Loucy (cell line): ENCODE results near the gene LPGAT1.

Source experiments
- H2AFZ ChIP-seq: fragments of 200-600 bp; sonication (generic); 2 replicates; pipeline ENCODE4 v1.6.0; 2016; ENCODE audit warnings: antibody characterized with exemption, mild to moderate bottlenecking, low read length, moderate library complexity
- H3F3A ChIP-seq: fragments of 200-600 bp; 2 replicates; pipeline ENCODE4 v1.6.0; 2016; ENCODE audit warnings: antibody characterized with exemption, low read depth, mild to moderate bottlenecking
- H3K27me3 ChIP-seq: fragments of 200-600 bp; sonication (generic); 2 replicates; pipeline ENCODE4 v1.6.1; 2014; ENCODE audit warnings: low read length, mild to moderate bottlenecking; ENCODE audit not compliant: insufficient read depth, poor library complexity, severe bottlenecking
- H3K36me3 ChIP-seq: fragments of 200-600 bp; sonication (generic); 2 replicates; pipeline ENCODE4 v1.6.1; 2016; ENCODE audit warnings: low read length; ENCODE audit not compliant: insufficient read depth
- H3K4me1 ChIP-seq: fragments of 200-600 bp; sonication (generic); 2 replicates; pipeline ENCODE4 v1.5.1; 2014; ENCODE audit warnings: low read length, mild to moderate bottlenecking; ENCODE audit not compliant: insufficient read depth, poor library complexity, severe bottlenecking
- H3K4me2 ChIP-seq: fragments of 200-600 bp; sonication (generic); 2 replicates; pipeline ENCODE4 v1.6.0; 2014; ENCODE audit warnings: antibody characterized with exemption, low read length, low read depth, mild to moderate bottlenecking; ENCODE audit not compliant: poor library complexity, severe bottlenecking
- H3K4me3 ChIP-seq: fragments of 200-600 bp; sonication (generic); 2 replicates; pipeline ENCODE4 v1.5.1; 2014; ENCODE audit warnings: low read length, mild to moderate bottlenecking, mixed read lengths; ENCODE audit not compliant: poor library complexity, severe bottlenecking
- H3K79me2 ChIP-seq: fragments of 200-600 bp; sonication (generic); 2 replicates; pipeline ENCODE4 v1.6.1; 2014; ENCODE audit warnings: low read length; ENCODE audit not compliant: insufficient read depth
- H3K9ac ChIP-seq: fragments of 200-600 bp; sonication (generic); 2 replicates; pipeline ENCODE4 v1.6.0; 2014; ENCODE audit warnings: mild to moderate bottlenecking, low read depth, low read length, moderate library complexity; ENCODE audit not compliant: poor library complexity, severe bottlenecking
- H3K9me2 ChIP-seq: fragments of 200-600 bp; sonication (generic); replicated peaks from 2 replicates; pipeline ENCODE4 v1.6.1; 2016; ENCODE audit warnings: low read depth, low read length, mixed read lengths
- H3K9me3 ChIP-seq: fragments of 200-600 bp; sonication (generic); 2 replicates; pipeline ENCODE4 v1.6.1; 2014; ENCODE audit warnings: mild to moderate bottlenecking, antibody characterized with exemption, low read length, low read depth; ENCODE audit not compliant: insufficient read depth
- H4K20me1 ChIP-seq: fragments of 200-600 bp; sonication (generic); 2 replicates; pipeline ENCODE4 v1.6.0; 2014; ENCODE audit warnings: antibody characterized with exemption, low read length, mild to moderate bottlenecking; ENCODE audit not compliant: insufficient read depth, poor library complexity, severe bottlenecking
- CTCF ChIP-seq: fragments of 200-600 bp; sonication (generic); conservative IDR thresholded peaks from 2 replicates; pipeline ENCODE4 v1.5.1; 2014; ENCODE audit warnings: mild to moderate bottlenecking, antibody characterized with exemption, low read length
- EZH2phosphoT487 ChIP-seq: fragments of 200-600 bp; IDR thresholded peaks from 2 replicates; pipeline ENCODE4 v1.6.1; 2018; ENCODE audit warnings: antibody characterized with exemption, mild to moderate bottlenecking, moderate library complexity, borderline replicate concordance

The LPGAT1 gene

GRCh38 chr1:211741788-211742187 lies 88.8 kb downstream of the LPGAT1 start:
- H3K9me3 ChIP-seq, result no peaks in the 10 kb centered on the region
- H3K9ac ChIP-seq, result no peak overlapping the region
- no peaks in the 10 kb centered on the region for H4K20me1 ChIP-seq
- H3K79me2 ChIP-seq, result no peaks in the 10 kb centered on the region
- H3F3A ChIP-seq, result peaks cover 9% of the 10 kb centered on the region
- H3K4me3 ChIP-seq, result no peak overlapping the region
- H3K36me3 ChIP-seq, result no peaks in the 10 kb centered on the region; the same call in 1 of the 2 replicates
- no peak overlapping the region for H2AFZ ChIP-seq
- no peaks in the 10 kb centered on the region for H3K27me3 ChIP-seq
- peaks cover 33% of the 10 kb centered on the region for H3K4me1 ChIP-seq
- TF ChIP-seq EZH2phosphoT487, result no peak
- no peak for TF ChIP-seq CTCF
- no peak overlapping the region for H3K4me2 ChIP-seq
- no peaks in the 10 kb centered on the region for H3K9me2 ChIP-seq

- Histone ChIP-seq H3K9me2 (no peaks in the 10 kb centered on the region), H3K4me2 (no peak overlapping the region), H3K27me3 (no peaks in the 10 kb centered on the region), H3F3A (peaks cover 9% of the 10 kb centered on the region), H3K79me2 (no peaks in the 10 kb centered on the region), H3K9ac (no peak overlapping the region), H2AFZ (no peak overlapping the region), H3K4me3 (no peak overlapping the region), H4K20me1 (no peaks in the 10 kb centered on the region), H3K4me1 (peaks cover 33% of the 10 kb centered on the region), H3K36me3 (no peaks in the 10 kb centered on the region), H3K9me3 (no peaks in the 10 kb centered on the region)
- TF ChIP-seq EZH2phosphoT487 (no peak), CTCF (no peak)
These were observed 89.4 kb downstream of the LPGAT1 start for GRCh38 chr1:211741116-211741515.

- Histone ChIP-seq H4K20me1 (no peaks in the 10 kb centered on the region), H2AFZ (peak overlapping the region; percentile 34; the same call in 1 of the 2 replicates), H3K4me3 (peak overlapping the region; percentile 55), H3K9me2 (no peaks in the 10 kb centered on the region), H3F3A (peaks cover 9% of the 10 kb centered on the region), H3K9me3 (no peaks in the 10 kb centered on the region), H3K27me3 (no peaks in the 10 kb centered on the region), H3K4me1 (peaks cover 33% of the 10 kb centered on the region), H3K36me3 (no peaks in the 10 kb centered on the region), H3K9ac (peak overlapping the region; percentile 29), H3K79me2 (no peaks in the 10 kb centered on the region), H3K4me2 (peak overlapping the region; percentile 69)
- TF ChIP-seq CTCF (no peak), EZH2phosphoT487 (no peak)
These were observed 90.7 kb downstream of the LPGAT1 start for GRCh38 chr1:211739671-211740411.
